Keratinocyte (primary cell): Measurements from ENCODE around the gene ZNF728. TPM values are rescaled to one million over a fixed set of nuclear protein-coding genes. Genes with fewer than 3 reads are reported as not detected.

ENCODE experiments used
- DNase-seq: peaks from one replicate; pipeline ENCODE4 v3.0.0-alpha.2; 2011; ENCODE audit warnings: low read depth, missing footprints, low spot score
- FAIRE-seq: peaks from 2 replicates; lab custom pipeline; 2011; peaks lifted over from hg19 to GRCh38; lab: Jason Lieb, UNC
- H2AFZ ChIP-seq: 2 replicates; pipeline ENCODE4 v1.6.0; 2012; ENCODE audit warnings: low read length, control low read depth, inconsistent platforms; ENCODE audit not compliant: control insufficient read depth
- H3K27ac ChIP-seq: 2 replicates; pipeline ENCODE4 v1.5.1; 2011; ENCODE audit warnings: low read length; ENCODE audit not compliant: control insufficient read depth, insufficient read depth
- H3K27me3 ChIP-seq: 3 replicates; pipeline ENCODE4 v1.6.0; 2011; ENCODE audit warnings: low read length; ENCODE audit not compliant: control insufficient read depth, insufficient read depth; ENCODE audit errors: extremely low read depth
- H3K36me3 ChIP-seq, 2 experiments: 2 replicates in 1 of 2; 3 replicates in 1 of 2; pipeline ENCODE4 v1.5.1; 2011; ENCODE audit warnings: low read length in 2 of 2, mild to moderate bottlenecking in 1 of 2; ENCODE audit not compliant: control insufficient read depth in 2 of 2, insufficient read depth in 2 of 2; ENCODE audit errors: extremely low read depth in 1 of 2
- H3K4me1 ChIP-seq: 3 replicates; pipeline ENCODE4 v1.5.1; 2011; ENCODE audit warnings: low read length; ENCODE audit not compliant: control insufficient read depth, insufficient read depth; ENCODE audit errors: extremely low read depth
- H3K4me2 ChIP-seq: 3 replicates; pipeline ENCODE4 v1.6.0; 2011; ENCODE audit warnings: low read depth, low read length; ENCODE audit not compliant: control insufficient read depth, insufficient read depth; ENCODE audit errors: extremely low read depth
- H3K4me3 ChIP-seq, 3 experiments: fragments of 200-600 bp in 1 of 3; sonication (generic) in 1 of 3; 2 replicates in 2 of 3; 3 replicates in 1 of 3; pipeline ENCODE4 v1.5.1; 2011 to 2016; ENCODE audit warnings: low read length in 3 of 3, mild to moderate bottlenecking in 3 of 3, control low read depth in 2 of 3, inconsistent platforms in 1 of 3, low read depth in 1 of 3, mixed read lengths in 1 of 3, mixed run types in 1 of 3, moderate library complexity in 1 of 3; ENCODE audit not compliant: control insufficient read depth in 2 of 3, insufficient read depth in 2 of 3; ENCODE audit errors: extremely low read depth in 1 of 3
- H3K79me2 ChIP-seq: 2 replicates; pipeline ENCODE4 v1.6.0; 2012; ENCODE audit warnings: low read length; ENCODE audit not compliant: control insufficient read depth, insufficient read depth
- H3K9ac ChIP-seq: 3 replicates; pipeline ENCODE4 v1.6.0; 2011; ENCODE audit warnings: low read length; ENCODE audit not compliant: control insufficient read depth, insufficient read depth; ENCODE audit errors: extremely low read depth
- H3K9me1 ChIP-seq: 3 replicates; pipeline ENCODE4 v1.6.0; 2011; ENCODE audit warnings: low read length; ENCODE audit not compliant: control insufficient read depth, insufficient read depth; ENCODE audit errors: extremely low read depth
- H3K9me3 ChIP-seq: 2 replicates; pipeline ENCODE4 v1.5.1; 2012; ENCODE audit warnings: low read depth, low read length; ENCODE audit not compliant: control insufficient read depth
- H4K20me1 ChIP-seq: 3 replicates; pipeline ENCODE4 v1.6.0; 2011; ENCODE audit warnings: low read length; ENCODE audit not compliant: control insufficient read depth, insufficient read depth; ENCODE audit errors: extremely low read depth
- CTCF ChIP-seq, 3 experiments: IDR thresholded peaks in 1 of 3; conservative IDR thresholded peaks in 1 of 3; optimal IDR thresholded peaks in 1 of 3; 2 replicates in 2 of 3; 3 replicates in 1 of 3; pipeline versions ENCODE3 to v1.5.1; 2011; ENCODE audit warnings: low read length in 3 of 3, mild to moderate bottlenecking in 3 of 3, moderate library complexity in 2 of 3, control low read depth in 1 of 3, inconsistent platforms in 1 of 3; ENCODE audit not compliant: insufficient read depth in 2 of 3; ENCODE audit errors: extremely low read depth in 1 of 3
- EZH2 ChIP-seq: IDR thresholded peaks from one replicate; pipeline ENCODE4 v1.6.1; 2012; ENCODE audit warnings: inconsistent platforms, mild to moderate bottlenecking, low read length, moderate library complexity
- dilution Hi-C: fragments of 300-500 bp; cut with MboI; formaldehyde crosslinking; loops from one replicate; pipeline ENCODE4 v1.7.0; 2020; ENCODE audit warnings: low sequenced_read_pairs; ENCODE audit not compliant: extremely low pct_ligation_motif_present
- polyA plus RNA-seq, 5 experiments: library from polyadenylated mRNA; depleted of rRNA in 3 of 5; stranded (reverse) in 3 of 5; stranded (forward) in 1 of 5; unstranded in 1 of 5; fragments of >200 nt; gene quantifications; 1 replicate in 1 of 5; 2 replicates in 3 of 5; 3 replicates in 1 of 5; pipeline versions ENCODE4 v1.2.1 to v1.2.3, GENCODE V29; 2011 to 2012; ENCODE audit warnings: missing spikeins in 2 of 5, low read depth in 1 of 5, low replicate concordance in 1 of 5

The ZNF728 gene
- polyA plus RNA-seq, 1 donor (not counting 4 experiments of a cell fraction or from before 2014, with no cell fraction given) = not detected

GRCh38 chr19:23049256-23049655 is 46.3 kb upstream of the ZNF728 start:
- Histone ChIP-seq H3K4me2 (no peak overlapping the region), H3K27ac (no peak overlapping the region), H3K79me2 (no peaks in the 10 kb centered on the region), H2AFZ (no peak overlapping the region), H3K4me1 (no peaks in the 10 kb centered on the region), H4K20me1 (no peaks in the 10 kb centered on the region), H3K9me3 (peaks cover 16% of the 10 kb centered on the region), H3K36me3 (no peaks in the 10 kb centered on the region), H3K4me3 (no peak overlapping the region), H3K27me3 (no peaks in the 10 kb centered on the region), H3K9ac (no peak overlapping the region), H3K9me1 (no peaks in the 10 kb centered on the region)
- TF ChIP-seq EZH2 = no peak
- TF ChIP-seq CTCF (optimal IDR thresholded peaks at IDR 0.05 in 1 of 3, IDR thresholded peaks at IDR 0.05 in 1 of 3, conservative IDR thresholded peaks at IDR 0.05 in 1 of 3; ENCODE audit: extremely low read depth in 1 of 3, insufficient read depth in 2 of 3, low read length in 3 of 3) = no peak
- DNase-seq = no peak
- dilution Hi-C loops = no loop called here
- FAIRE-seq = no peak

GRCh38 chr19:23046743-23047142 is 43.8 kb upstream of the ZNF728 start:
- H2AFZ ChIP-seq = no peak overlapping the region
- no peak for TF ChIP-seq EZH2
- no peak for TF ChIP-seq CTCF (optimal IDR thresholded peaks at IDR 0.05 in 1 of 3, IDR thresholded peaks at IDR 0.05 in 1 of 3, conservative IDR thresholded peaks at IDR 0.05 in 1 of 3; ENCODE audit: extremely low read depth in 1 of 3, insufficient read depth in 2 of 3, low read length in 3 of 3)
- no peak overlapping the region for H3K9ac ChIP-seq
- FAIRE-seq = no peak
- H3K27me3 ChIP-seq = no peaks in the 10 kb centered on the region
- no peak overlapping the region for H3K27ac ChIP-seq
- no peaks in the 10 kb centered on the region for H4K20me1 ChIP-seq
- no peaks in the 10 kb centered on the region for H3K79me2 ChIP-seq
- no peaks in the 10 kb centered on the region for H3K9me1 ChIP-seq
- no peak overlapping the region for H3K4me3 ChIP-seq
- H3K4me1 ChIP-seq = no peaks in the 10 kb centered on the region
- dilution Hi-C loops = no loop called here
- peaks cover 17% of the 10 kb centered on the region for H3K9me3 ChIP-seq
- no peak overlapping the region for H3K4me2 ChIP-seq
- no peaks in the 10 kb centered on the region for H3K36me3 ChIP-seq
- no peak for DNase-seq
